DOHH2 (cell line): ENCODE data around the gene KLHL26.

Experiments
- EZH2phosphoT487 ChIP-seq: fragments of 200-600 bp; sonication (generic); IDR thresholded peaks from 2 replicates; pipeline ENCODE4 v1.6.1; 2017; ENCODE audit warnings: borderline replicate concordance, mild to moderate bottlenecking, antibody characterized with exemption, low read length, moderate library complexity, mixed read lengths
- TF ChIP-seq, protein P1 (sequence below): fragments of 200-600 bp; sonication (generic); IDR thresholded peaks from one replicate; pipeline ENCODE4 v1.5.1; 2014; ENCODE audit warnings: antibody characterized with exemption, mild to moderate bottlenecking, low read depth, low read length; ENCODE audit not compliant: poor library complexity, severe bottlenecking

DNA sequence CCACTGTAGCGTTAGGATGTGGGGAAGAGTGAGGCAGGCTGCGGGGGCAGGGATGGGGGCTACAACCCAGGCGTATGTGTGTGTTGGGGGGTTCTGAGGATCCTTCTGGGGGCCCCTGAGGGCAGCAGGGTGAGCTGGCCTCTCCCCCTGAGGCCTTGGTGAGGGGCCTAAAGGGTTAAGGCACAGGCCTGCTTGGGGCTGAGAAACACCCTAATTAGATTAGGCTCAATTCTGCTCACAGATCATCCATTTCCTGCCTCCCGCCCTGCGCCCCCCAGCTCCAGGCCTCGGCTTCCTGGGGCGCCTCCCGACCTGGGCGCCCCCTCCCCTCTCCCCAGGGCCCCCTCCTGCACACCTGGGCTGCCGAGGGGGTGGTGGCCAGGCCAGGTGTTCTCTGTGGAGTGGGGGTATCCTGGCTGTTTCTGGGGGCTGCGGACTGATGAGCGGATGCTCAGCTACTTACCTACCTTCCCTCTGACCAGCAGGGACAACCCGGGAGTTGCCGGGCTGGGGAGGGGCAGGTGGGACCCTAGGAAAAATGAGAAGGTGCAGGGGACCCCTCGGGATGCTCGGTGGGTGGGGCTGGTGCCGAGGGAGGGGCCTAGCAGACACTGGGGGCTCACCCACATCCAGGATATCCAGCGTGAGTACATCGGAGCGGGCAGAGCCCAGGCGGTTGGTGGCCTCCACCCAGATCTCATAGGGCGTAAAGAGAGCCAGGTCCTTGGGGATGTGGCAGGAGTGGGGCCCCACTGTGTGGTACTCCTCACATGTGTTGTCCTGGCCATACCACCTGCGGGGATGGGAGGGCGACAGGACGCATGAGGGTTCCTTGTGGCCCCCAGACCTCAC, 38.8 kb upstream of the KLHL26 start:
- TF ChIP-seq, protein P1, sequence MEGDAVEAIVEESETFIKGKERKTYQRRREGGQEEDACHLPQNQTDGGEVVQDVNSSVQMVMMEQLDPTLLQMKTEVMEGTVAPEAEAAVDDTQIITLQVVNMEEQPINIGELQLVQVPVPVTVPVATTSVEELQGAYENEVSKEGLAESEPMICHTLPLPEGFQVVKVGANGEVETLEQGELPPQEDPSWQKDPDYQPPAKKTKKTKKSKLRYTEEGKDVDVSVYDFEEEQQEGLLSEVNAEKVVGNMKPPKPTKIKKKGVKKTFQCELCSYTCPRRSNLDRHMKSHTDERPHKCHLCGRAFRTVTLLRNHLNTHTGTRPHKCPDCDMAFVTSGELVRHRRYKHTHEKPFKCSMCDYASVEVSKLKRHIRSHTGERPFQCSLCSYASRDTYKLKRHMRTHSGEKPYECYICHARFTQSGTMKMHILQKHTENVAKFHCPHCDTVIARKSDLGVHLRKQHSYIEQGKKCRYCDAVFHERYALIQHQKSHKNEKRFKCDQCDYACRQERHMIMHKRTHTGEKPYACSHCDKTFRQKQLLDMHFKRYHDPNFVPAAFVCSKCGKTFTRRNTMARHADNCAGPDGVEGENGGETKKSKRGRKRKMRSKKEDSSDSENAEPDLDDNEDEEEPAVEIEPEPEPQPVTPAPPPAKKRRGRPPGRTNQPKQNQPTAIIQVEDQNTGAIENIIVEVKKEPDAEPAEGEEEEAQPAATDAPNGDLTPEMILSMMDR, result no peak
- no peak for TF ChIP-seq EZH2phosphoT487
